Esophagus squamous epithelium (tissue), 4 donors: ENCODE data around the gene RBBP9.

Experiments used
- POLR2A ChIP-seq, 4 donors: fragments of 450-650 bp; IDR thresholded peaks; one replicate each; pipeline ENCODE4 v1.6.1; 2017; ENCODE audit warnings: antibody characterized with exemption in 4 of 4, mild to moderate bottlenecking in 4 of 4, moderate library complexity in 3 of 4
- TF ChIP-seq, protein P1 (sequence below), 6 experiments: fragments of 450-650 bp in 4 of 6; fragments of 200-600 bp in 2 of 6; sonication (generic) in 2 of 6; IDR thresholded peaks; one replicate each; pipeline ENCODE4 v1.5.1; 2016 to 2019; ENCODE audit warnings: antibody characterized with exemption in 6 of 6, mild to moderate bottlenecking in 4 of 6, moderate library complexity in 4 of 6

DNA sequence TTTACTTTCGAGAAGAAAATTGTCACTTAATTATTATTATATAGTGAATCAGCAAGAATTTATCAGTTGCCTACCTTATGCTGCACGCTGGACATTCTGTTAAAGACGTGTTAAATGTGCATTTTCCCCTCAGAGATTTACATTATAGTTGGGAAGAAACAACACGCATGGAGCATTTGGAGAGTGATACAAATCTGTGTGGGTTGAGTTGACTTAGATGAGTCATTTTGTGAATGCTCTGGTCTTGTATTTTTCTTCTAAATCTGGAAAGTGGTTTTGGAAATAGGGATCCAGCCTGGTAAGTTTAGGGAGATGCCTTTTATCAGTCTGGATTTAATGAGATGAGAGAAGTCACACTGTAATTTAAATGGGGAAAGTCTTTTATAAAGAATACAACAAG is 46.2 kb upstream of the RBBP9 start:
- TF ChIP-seq, protein P1, sequence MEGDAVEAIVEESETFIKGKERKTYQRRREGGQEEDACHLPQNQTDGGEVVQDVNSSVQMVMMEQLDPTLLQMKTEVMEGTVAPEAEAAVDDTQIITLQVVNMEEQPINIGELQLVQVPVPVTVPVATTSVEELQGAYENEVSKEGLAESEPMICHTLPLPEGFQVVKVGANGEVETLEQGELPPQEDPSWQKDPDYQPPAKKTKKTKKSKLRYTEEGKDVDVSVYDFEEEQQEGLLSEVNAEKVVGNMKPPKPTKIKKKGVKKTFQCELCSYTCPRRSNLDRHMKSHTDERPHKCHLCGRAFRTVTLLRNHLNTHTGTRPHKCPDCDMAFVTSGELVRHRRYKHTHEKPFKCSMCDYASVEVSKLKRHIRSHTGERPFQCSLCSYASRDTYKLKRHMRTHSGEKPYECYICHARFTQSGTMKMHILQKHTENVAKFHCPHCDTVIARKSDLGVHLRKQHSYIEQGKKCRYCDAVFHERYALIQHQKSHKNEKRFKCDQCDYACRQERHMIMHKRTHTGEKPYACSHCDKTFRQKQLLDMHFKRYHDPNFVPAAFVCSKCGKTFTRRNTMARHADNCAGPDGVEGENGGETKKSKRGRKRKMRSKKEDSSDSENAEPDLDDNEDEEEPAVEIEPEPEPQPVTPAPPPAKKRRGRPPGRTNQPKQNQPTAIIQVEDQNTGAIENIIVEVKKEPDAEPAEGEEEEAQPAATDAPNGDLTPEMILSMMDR (IDR thresholded peaks at IDR 0.05), result no peak
- TF ChIP-seq POLR2A (IDR thresholded peaks at IDR 0.05), result no peak
